HG03108 (cell line): Measurements from ENCODE around the gene PPP4C.

Source experiments
- ATAC-seq: cut with Tn5 transposase; IDR thresholded peaks from one replicate; pipeline ENCODE4 v1.9.1; 2021; ENCODE audit warnings: moderate library complexity; ENCODE audit not compliant: unreplicated experiment

Gene PPP4C

GRCh38 chr16:30054959-30055553 is 20.7 kb upstream of the PPP4C start:
- no peak for ATAC-seq

DNA sequence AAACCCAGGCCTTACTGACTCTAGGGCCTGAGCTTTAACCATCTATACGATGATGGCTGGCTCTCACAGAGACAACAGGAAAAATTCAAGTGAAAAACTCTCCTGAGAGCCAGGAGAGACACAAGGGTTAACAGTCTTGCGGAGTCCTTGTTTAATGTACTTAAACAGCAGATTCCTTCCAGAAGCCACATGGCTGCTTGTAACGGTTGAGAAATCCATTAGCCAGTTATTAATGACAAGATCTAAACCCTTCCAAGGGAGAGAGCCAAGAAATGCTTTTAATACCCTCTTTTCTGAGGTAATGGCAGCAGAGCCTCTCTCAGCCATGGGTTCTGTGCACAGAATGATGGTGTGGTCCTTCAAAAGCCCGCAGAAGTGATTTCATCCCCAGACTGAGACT is 15.4 kb upstream of the PPP4C start:
- no peak for ATAC-seq

DNA sequence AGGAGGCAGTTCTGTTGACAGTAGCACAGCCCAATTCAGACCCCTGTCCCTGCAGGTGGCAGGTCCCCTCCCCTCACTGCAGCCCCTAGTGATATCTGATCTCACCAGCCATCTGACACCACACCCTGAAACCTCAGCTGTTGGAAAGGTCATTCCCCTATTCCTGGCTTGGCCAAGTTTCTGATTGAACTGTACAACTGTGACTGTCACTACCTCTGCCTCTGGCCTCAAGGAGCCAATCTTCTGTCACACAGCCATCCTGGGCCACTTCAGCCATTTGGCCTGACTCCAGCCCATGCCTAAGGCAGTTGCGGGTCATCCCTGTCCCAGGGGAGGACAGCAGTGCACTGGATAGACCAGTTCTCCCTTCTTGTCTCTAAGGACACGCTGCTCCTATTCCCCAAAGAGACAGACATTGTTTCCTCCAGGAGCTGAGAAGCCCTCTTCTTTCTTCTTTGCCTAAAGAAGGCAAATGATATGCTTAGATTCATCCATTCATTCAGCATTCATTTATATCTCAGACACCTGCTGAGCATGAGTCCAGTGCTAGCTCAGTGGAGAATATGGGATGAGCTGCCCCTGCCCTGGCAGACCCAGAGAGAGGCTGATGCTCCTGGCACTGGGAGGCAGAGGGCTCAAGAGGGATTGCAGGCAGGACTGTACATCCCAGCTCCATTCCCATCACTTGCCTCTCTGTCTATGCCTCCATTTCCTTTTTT is 14.8 kb upstream of the PPP4C start:
- no peak for ATAC-seq

DNA sequence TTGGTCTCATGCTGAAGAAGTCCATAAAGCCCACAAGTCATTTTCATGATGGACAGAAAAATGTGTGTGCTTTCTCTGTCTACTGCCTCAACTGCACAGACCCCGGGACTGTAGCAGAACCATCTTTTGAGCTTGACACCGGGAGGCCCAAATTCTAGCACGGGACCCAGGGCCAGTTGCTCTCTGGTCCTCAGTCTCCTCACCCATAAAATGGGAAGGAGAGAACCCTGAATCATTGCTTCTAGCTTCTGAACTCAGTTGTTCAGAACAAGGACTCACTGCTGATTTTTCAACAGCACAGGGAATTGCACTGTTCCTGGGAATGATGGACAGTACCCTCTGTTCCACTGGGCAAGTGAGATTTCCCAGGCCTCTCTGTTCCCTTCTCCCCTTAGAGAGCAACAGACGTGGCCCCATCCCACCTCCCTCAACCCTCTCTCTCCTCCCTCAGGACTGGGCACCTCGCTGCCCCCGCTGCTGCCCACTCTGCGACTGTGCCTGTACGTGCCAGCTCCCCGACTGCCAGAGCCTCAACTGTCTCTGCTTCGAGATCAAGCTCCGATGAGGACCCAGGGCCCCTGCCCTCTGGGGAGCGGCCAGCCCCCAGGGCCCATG is 12.4 kb upstream of the PPP4C start:
- ATAC-seq, result no peak

- peak; percentile 36 for ATAC-seq
These were observed 11.7 kb upstream of the PPP4C start for GRCh38 chr16:30063893-30064728.

DNA sequence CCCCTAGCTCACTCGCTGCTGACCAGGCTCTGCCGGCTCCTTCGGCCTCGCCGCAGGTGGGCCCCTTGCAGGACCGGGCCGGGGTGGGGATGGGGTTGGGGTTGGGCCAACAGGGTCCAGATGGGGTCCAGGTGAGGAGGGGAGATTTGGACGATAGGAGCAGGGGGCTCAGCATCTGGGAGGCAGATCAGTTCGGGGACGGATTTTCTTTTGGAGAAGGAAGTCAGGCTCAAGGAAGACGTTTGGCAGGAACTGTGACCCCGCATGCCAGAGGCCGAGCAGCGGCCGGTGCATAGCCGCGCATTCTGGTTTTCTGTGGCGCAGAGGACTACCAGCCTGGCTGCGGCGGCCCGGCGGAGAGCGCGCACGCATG is 11.1 kb upstream of the PPP4C start:
- no peak for ATAC-seq

DNA sequence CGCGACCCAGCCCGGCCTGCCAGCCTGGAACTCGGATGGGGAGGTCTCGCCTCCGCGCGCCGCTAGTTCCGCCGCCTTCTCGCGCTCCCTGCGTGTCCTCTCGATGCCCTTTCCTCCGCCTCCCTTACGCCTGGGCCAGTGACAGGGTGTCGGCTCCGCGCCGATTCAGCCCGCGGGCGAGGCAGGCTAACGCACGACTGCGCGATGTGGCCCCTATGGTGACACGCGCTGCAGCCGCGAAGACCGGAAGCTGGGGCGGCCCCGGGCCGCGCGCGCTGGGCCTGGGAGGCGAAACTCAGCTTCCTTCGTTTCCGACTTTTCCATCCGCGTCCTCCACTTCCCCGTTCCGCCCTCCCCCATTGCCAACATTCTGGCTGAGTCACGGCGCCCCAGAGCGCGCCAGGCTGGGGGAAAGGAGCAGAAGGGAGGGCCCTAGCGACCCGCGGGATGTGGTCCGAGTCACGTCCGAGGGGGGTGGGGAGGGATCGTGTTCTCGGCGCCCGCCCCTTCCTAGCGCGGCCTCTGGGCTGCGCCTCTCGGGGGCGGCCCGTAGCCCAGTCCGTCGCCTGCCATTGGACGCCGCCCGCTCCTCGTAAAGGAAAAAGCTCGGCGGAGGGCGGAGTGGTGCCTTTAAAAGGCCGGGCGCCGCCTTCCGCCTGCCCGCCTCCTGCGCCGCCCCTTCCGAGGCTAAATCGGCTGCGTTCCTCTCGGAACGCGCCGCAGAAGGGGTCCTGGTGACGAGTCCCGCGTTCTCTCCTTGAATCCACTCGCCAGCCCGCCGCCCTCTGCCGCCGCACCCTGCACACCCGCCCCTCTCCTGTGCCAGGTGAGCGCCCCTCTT is 10.5 kb upstream of the PPP4C start, which contains the start of gene ALDOA:
Gene ALDOA, plus strand, starts transcription at position 659 of the 841 bp plus-strand sequence. CDS start 1,138 bp downstream, outside the sequence.
- peak; percentile 74 for ATAC-seq

- no peak for ATAC-seq
These were observed 9.6 kb upstream of the PPP4C start for GRCh38 chr16:30065943-30066760.

DNA sequence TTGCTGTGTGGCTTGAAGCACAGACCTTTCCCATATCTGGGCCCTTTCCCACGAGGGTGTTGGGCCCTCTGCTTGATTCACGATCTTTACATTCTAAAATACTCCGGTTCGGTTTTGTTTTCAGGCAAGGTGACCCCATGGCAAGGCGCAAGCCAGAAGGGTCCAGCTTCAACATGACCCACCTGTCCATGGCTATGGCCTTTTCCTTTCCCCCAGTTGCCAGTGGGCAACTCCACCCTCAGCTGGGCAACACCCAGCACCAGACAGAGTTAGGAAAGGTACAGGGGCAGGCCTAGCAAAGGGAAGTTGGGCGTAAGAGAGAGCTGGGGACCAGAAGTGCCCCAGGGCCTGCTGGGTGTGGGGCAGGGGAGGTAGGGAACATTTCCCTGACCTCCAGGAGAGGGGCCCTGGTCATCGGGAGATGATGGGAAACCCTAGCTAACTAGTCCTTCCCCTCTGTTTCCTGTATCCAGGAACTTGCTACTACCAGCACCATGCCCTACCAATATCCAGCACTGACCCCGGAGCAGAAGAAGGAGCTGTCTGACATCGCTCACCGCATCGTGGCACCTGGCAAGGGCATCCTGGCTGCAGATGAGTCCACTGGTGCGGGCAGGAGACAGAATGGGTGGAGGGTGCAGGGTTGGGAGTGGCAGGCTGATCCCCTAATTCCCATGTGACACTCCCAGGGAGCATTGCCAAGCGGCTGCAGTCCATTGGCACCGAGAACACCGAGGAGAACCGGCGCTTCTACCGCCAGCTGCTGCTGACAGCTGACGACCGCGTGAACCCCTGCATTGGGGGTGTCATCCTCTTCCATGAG is 8.8 kb upstream of the PPP4C start:
- ATAC-seq, result no peak

- no peak for ATAC-seq
These were observed 8.2 kb upstream of the PPP4C start for GRCh38 chr16:30067584-30067916.

DNA sequence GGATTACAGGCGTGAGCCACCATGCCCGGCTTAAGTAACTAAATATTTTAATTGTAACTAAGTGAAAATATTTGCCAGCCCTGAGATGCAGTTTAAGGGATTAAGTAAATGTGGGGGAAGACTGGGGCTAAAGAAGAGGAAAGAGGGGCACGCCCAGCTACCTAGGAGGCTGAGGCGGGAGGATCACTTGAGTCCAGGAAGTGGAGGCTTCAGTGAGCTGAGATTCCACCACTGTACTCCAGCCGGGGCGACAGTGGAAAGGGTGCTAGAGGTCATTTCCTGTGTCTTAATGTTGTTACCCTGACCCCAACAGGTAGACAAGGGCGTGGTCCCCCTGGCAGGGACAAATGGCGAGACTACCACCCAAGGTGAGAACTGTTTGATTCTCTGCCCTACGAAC is 7.5 kb upstream of the PPP4C start:
- ATAC-seq, result no peak

GRCh38 chr16:30068750-30069610 is 6.8 kb upstream of the PPP4C start:
- no peak for ATAC-seq

GRCh38 chr16:30069611-30070462 is 6.0 kb upstream of the PPP4C start:
- ATAC-seq, result no peak

- no peak for ATAC-seq
These were observed 5.3 kb upstream of the PPP4C start for GRCh38 chr16:30070490-30070889.

DNA sequence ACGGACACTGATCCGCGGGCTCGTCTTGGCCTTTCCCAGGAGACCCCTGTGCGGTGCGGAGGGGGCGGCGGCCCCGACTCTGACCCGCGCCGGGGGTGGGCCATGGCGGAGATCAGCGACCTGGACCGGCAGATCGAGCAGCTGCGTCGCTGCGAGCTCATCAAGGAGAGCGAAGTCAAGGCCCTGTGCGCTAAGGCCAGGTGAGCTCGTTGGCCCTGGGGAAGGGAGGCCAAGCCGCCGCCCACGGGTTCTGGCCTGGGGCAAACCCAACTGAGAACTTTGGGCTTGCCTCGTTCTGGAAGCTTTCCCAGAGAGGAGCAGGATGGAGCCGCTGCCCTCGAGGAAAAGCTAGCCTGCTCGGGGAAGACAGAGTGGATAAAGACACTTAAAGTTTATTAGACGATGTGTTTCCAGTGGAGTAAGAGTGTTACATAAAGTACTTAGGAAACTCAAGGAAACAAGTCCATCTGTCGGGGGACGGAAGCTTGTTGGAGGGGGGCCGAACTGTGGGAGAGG is 540 bp downstream of the PPP4C start:
- no peak for ATAC-seq

DNA sequence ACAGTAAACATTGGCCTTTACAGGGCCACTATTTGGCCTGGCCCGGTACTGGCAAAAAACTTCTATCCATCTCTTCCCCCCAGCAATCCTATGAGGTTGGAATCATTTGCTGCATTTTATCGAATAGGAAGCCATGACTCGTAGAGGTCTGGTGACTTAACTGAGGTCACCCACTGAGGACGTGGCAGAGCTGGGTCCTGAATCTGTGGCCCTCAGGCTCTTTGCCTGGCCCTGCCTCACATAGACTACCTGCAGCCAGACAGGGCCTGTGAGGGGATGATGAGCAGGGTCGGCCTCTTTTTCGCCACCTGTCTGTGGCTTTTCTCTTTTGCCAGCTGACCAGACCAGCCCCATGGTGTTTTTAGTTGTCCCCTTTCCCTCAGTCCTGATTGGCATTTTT is 1.9 kb downstream of the PPP4C start:
- ATAC-seq, result no peak

DNA sequence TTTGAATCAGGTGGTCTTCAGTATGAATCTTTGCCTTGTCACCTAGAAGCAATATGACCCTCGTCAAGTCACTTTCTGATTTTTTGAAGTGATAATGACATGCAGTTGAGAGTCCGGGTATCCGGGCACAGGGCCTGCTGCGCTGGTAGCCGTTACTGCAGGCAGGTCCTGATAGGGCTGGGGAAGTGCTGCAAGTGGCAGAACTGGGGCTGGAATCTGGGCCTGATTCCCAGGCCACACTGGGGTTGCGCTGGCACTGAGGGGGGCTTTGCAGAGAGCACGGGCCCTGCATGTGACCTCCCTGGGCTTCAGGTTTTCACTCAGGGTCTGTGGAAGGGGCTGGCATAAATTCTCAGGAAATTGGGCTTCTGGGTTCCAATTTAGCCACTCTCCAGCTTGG is 3.0 kb downstream of the PPP4C start:
- ATAC-seq, result no peak
